ENCODE results near the gene MVD.

Gene MVD

GRCh38 chr16:88624977-88625576 lies 37.8 kb downstream of the MVD start:
- DNase-seq (ENCODE audit: extremely low read depth, low read depth): no peak
- TF ChIP-seq CTCF (IDR thresholded peaks at IDR 0.05; ENCODE audit: low read depth, low read length): no peak

- no peak for TF ChIP-seq CTCF (IDR thresholded peaks at IDR 0.05; ENCODE audit: low read depth, low read length)
- DNase-seq (ENCODE audit: extremely low read depth, low read depth): no peak
Observed at GRCh38 chr16:88624481-88624880, 38.4 kb downstream of the MVD start.

GRCh38 chr16:88623858-88624257 lies 39.0 kb downstream of the MVD start:
- no peak for TF ChIP-seq CTCF (IDR thresholded peaks at IDR 0.05; ENCODE audit: low read depth, low read length)
- no peak for DNase-seq (ENCODE audit: extremely low read depth, low read depth)

GRCh38 chr16:88622866-88623265 lies 40.0 kb downstream of the MVD start:
- DNase-seq (ENCODE audit: extremely low read depth, low read depth): no peak
- TF ChIP-seq CTCF (IDR thresholded peaks at IDR 0.05; ENCODE audit: low read depth, low read length): no peak

GRCh38 chr16:88622125-88622524 lies 40.8 kb downstream of the MVD start:
- TF ChIP-seq CTCF (IDR thresholded peaks at IDR 0.05; ENCODE audit: low read depth, low read length): no peak
- DNase-seq (ENCODE audit: extremely low read depth, low read depth): no peak

GRCh38 chr16:88619859-88620815 lies 42.8 kb downstream of the MVD start:
- no peak for TF ChIP-seq CTCF (IDR thresholded peaks at IDR 0.05; ENCODE audit: low read depth, low read length)
- DNase-seq (ENCODE audit: extremely low read depth, low read depth): no peak

All from AG09319 (cell line).